Measurements from ENCODE around the gene NPB.

Gene NPB

GRCh38 chr17:81927653-81928543, 25.9 kb downstream of the NPB start, which contains the start of gene MAFG:
TSS of gene MAFG (minus strand) at chr17:81927735. CDS start at chr17:81923185, 4,550 bp downstream.
- peak; percentile 90 for DNase-seq

- DNase-seq: no peak
Measured at GRCh38 chr17:81928544-81929252, 26.7 kb downstream of the NPB start.

GRCh38 chr17:81929253-81930141, 27.5 kb downstream of the NPB start:
- no peak for DNase-seq

GRCh38 chr17:81930142-81931125, 28.4 kb downstream of the NPB start:
- DNase-seq: no peak

- no peak for DNase-seq
Measured at GRCh38 chr17:81931189-81931556, 29.1 kb downstream of the NPB start.

GRCh38 chr17:81931557-81932332, 29.7 kb downstream of the NPB start:
- DNase-seq: no peak

GRCh38 chr17:81932333-81932983, 30.4 kb downstream of the NPB start:
- DNase-seq: no peak

- no peak for DNase-seq
Measured at GRCh38 chr17:81933178-81933699, 31.2 kb downstream of the NPB start.

- DNase-seq: no peak
Measured at GRCh38 chr17:81934098-81934757, 32.2 kb downstream of the NPB start.

- DNase-seq: no peak
Measured at GRCh38 chr17:81934850-81935708, 33.0 kb downstream of the NPB start.

GRCh38 chr17:81935709-81936084, 33.7 kb downstream of the NPB start:
- no peak for DNase-seq

GRCh38 chr17:81939218-81939617, 37.2 kb downstream of the NPB start:
- no peak for DNase-seq

- no peak for DNase-seq
Measured at GRCh38 chr17:81939881-81940385, 37.9 kb downstream of the NPB start.

GRCh38 chr17:81940538-81941483, 38.8 kb downstream of the NPB start:
- DNase-seq: no peak

- DNase-seq: no peak
Measured at GRCh38 chr17:81941484-81942166, 39.6 kb downstream of the NPB start.

GRCh38 chr17:81942167-81942553, 40.1 kb downstream of the NPB start:
- no peak for DNase-seq

GRCh38 chr17:81944858-81945257, 42.8 kb downstream of the NPB start:
- DNase-seq: no peak

Measured in NCI-H2107 (cell line).